ENCODE data around the gene SLC22A7. TPM values are rescaled to one million over a fixed set of nuclear protein-coding genes. Genes with fewer than 3 reads are reported as not detected.

The SLC22A7 gene, protein sequence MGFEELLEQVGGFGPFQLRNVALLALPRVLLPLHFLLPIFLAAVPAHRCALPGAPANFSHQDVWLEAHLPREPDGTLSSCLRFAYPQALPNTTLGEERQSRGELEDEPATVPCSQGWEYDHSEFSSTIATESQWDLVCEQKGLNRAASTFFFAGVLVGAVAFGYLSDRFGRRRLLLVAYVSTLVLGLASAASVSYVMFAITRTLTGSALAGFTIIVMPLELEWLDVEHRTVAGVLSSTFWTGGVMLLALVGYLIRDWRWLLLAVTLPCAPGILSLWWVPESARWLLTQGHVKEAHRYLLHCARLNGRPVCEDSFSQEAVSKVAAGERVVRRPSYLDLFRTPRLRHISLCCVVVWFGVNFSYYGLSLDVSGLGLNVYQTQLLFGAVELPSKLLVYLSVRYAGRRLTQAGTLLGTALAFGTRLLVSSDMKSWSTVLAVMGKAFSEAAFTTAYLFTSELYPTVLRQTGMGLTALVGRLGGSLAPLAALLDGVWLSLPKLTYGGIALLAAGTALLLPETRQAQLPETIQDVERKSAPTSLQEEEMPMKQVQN
- not detected for total RNA-seq

DNA sequence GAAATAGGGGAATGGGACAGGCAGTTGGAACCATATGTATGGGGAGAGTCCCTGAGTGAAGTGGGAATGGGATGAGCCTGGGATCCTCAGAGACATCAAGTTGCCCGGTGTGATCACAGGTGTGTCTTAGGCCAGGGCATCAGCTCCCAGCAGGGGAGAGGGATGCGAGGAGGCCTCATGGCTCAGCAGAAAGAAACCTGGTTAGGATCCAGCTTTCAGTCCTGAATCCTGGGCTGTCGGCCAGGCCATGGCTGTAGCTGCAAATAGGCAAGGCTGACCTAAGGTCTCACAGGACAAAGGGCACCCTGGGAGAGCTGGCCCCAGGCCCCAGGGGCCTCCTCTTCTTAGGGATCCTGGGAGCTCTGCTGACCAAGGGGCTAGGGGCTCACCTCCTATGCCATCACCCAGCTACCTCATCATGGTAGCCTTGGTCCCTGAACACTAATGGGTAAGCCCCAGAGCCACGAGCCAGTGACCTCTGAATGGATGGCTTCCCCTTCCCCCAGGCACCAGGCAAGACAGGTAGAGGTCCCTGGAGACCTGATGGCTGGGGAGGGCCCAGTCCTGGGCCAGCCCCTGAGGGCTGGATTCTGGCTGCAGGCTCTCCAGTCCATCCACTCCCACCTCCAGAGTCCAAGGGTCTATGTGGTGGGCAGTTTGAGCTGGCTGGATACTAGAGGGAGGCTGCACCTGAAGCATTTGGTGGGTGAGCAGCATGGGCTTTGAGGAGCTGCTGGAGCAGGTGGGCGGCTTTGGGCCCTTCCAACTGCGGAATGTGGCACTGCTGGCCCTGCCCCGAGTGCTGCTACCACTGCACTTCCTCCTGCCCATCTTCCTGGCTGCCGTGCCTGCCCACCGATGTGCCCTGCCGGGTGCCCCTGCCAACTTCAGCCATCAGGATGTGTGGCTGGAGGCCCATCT lies at the start of gene SLC22A7:
Gene SLC22A7, plus strand, starts transcription at position 617 of the 921 bp plus-strand sequence. Its CDS starts 99 bp downstream, at position 716.
- Mint-ChIP-seq H3K9me3 (no peaks in the 10 kb centered on the region), H3K27me3 (peaks cover 3% of the 10 kb centered on the region), H3K27ac (no peak within 1 kb of the TSS), H3K4me1 (no peaks in the 10 kb centered on the region), H3K4me3 (no peak within 1 kb of the TSS), H3K36me3 (no peaks in the 10 kb centered on the region)
- DNase-seq = no peak

- no peak overlapping the region for H3K27ac Mint-ChIP-seq
- peaks cover 28% of the 10 kb centered on the region for H3K27me3 Mint-ChIP-seq
- peaks cover 29% of the 10 kb centered on the region for H3K4me1 Mint-ChIP-seq
- no peak for DNase-seq
- no peaks in the 10 kb centered on the region for H3K9me3 Mint-ChIP-seq
- no peak overlapping the region for H3K4me3 Mint-ChIP-seq
- H3K36me3 Mint-ChIP-seq = no peaks in the 10 kb centered on the region
These were observed 49.3 kb upstream of the SLC22A7 start for GRCh38 chr6:43248791-43249190.

DNA sequence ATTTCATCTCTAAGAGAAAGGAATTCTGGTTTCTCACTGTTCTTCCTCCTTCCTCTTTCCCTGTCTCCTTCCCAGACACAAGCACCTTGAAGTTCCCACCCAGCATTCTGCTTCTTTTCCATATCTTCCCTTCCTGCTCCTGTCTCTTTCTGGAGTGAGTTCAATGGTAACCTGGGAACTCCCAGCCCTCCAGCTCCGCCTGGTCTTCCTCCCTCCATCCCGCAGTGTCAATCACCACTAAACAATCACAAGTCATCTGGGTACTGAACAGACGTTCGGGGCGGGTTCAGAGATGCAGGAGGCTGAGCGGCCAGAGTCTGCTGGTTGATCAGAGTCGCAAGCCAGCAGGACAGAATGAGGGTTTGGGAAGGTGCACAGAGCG lies 47.1 kb upstream of the SLC22A7 start:
- H3K27ac Mint-ChIP-seq = no peak overlapping the region
- H3K27me3 Mint-ChIP-seq = peaks cover 28% of the 10 kb centered on the region
- peak overlapping the region; percentile 5 for H3K4me3 Mint-ChIP-seq
- no peaks in the 10 kb centered on the region for H3K9me3 Mint-ChIP-seq
- peaks cover 29% of the 10 kb centered on the region for H3K4me1 Mint-ChIP-seq
- DNase-seq = no peak
- H3K36me3 Mint-ChIP-seq = no peaks in the 10 kb centered on the region

GRCh38 chr6:43253401-43253800 lies 44.7 kb upstream of the SLC22A7 start:
- Mint-ChIP-seq H3K27me3 (peaks cover 36% of the 10 kb centered on the region), H3K27ac (no peak overlapping the region), H3K9me3 (no peaks in the 10 kb centered on the region), H3K4me1 (peaks cover 20% of the 10 kb centered on the region), H3K36me3 (no peaks in the 10 kb centered on the region), H3K4me3 (no peak overlapping the region)
- no peak for DNase-seq

DNA sequence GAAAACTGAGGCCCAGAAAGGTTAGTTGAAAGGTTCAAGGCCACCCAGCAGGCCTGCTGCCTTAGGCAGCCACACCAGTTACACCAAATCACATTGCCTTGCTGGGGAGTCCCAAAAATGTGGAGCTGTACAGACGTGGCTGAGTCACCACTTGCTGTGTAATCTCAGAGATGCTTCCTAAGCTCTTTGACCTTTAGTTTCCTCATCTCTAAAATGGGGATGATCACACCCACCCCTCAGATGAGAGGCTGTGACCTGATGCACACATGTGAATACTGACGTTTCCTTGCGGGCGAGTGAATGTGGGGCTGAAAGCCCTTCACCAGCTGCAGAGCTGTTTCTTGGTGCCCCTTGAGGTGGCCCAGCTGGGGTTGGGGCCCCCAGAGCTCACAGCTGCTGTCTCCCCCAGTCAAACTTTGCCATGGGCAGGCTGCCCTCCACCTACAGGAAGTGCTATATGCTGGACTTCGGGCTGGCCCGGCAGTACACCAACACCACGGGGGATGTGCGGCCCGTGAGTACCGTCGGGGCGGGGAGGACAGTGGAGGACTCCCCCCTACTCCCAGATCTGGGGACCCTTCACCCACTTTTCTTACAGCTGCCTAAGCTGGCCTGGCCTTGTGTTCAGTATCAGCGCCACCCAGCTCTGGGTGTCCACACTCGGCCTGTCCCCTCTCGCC lies 43.8 kb upstream of the SLC22A7 start:
- no peaks in the 10 kb centered on the region for H3K36me3 Mint-ChIP-seq
- no peaks in the 10 kb centered on the region for H3K9me3 Mint-ChIP-seq
- H3K4me3 Mint-ChIP-seq = no peak overlapping the region
- H3K27ac Mint-ChIP-seq = no peak overlapping the region
- peaks cover 36% of the 10 kb centered on the region for H3K27me3 Mint-ChIP-seq
- DNase-seq = no peak
- peaks cover 20% of the 10 kb centered on the region for H3K4me1 Mint-ChIP-seq

- peaks cover 20% of the 10 kb centered on the region for H3K4me1 Mint-ChIP-seq
- H3K9me3 Mint-ChIP-seq = no peaks in the 10 kb centered on the region
- DNase-seq = no peak
- peak overlapping the region; percentile 21 for H3K27ac Mint-ChIP-seq
- H3K4me3 Mint-ChIP-seq = no peak overlapping the region
- no peaks in the 10 kb centered on the region for H3K36me3 Mint-ChIP-seq
- peaks cover 36% of the 10 kb centered on the region for H3K27me3 Mint-ChIP-seq
These were observed 43.2 kb upstream of the SLC22A7 start for GRCh38 chr6:43254846-43255245.

- DNase-seq = no peak
- H3K27me3 Mint-ChIP-seq = peaks cover 34% of the 10 kb centered on the region
- no peak overlapping the region for H3K27ac Mint-ChIP-seq
- no peaks in the 10 kb centered on the region for H3K9me3 Mint-ChIP-seq
- peaks cover 20% of the 10 kb centered on the region for H3K4me1 Mint-ChIP-seq
- H3K4me3 Mint-ChIP-seq = no peak overlapping the region
- no peaks in the 10 kb centered on the region for H3K36me3 Mint-ChIP-seq
These were observed 42.5 kb upstream of the SLC22A7 start for GRCh38 chr6:43255408-43256054.

DNA sequence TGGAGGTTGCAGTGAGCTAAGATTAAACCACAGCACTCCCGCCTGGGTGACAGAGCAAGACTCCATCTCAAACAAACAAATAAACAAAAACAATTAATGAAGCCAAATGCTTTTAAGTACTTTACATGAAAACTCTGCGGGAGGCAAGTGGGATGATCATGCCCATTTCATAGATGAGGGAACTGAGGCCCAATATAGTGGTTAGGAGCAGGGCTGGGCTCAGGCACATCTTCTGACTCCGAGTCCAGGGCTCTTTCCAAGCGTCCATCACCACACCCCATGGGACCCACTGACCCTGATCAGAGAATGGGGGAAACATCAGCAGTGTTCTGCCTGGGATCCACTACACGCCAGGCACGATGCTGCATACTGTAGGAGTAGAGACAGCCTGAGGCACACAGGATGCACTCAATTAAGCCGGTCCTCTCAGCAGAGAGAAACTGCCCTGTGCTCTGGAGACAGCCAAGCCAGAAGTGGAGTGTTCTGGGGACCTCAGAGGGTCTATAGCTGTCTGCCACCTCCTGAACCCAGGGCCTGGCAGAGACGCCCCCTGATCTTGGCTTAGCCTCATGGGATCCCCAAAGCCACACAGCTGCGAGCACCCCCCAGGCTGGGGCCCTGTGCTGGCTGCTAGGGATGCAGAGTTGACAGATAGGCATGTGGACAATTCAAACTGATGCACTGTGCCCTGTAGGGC lies 41.2 kb upstream of the SLC22A7 start:
- no peaks in the 10 kb centered on the region for H3K36me3 Mint-ChIP-seq
- H3K27me3 Mint-ChIP-seq = peaks cover 21% of the 10 kb centered on the region
- peaks cover 8% of the 10 kb centered on the region for H3K4me1 Mint-ChIP-seq
- no peak overlapping the region for H3K4me3 Mint-ChIP-seq
- H3K27ac Mint-ChIP-seq = no peak overlapping the region
- H3K9me3 Mint-ChIP-seq = no peaks in the 10 kb centered on the region
- no peak for DNase-seq

DNA sequence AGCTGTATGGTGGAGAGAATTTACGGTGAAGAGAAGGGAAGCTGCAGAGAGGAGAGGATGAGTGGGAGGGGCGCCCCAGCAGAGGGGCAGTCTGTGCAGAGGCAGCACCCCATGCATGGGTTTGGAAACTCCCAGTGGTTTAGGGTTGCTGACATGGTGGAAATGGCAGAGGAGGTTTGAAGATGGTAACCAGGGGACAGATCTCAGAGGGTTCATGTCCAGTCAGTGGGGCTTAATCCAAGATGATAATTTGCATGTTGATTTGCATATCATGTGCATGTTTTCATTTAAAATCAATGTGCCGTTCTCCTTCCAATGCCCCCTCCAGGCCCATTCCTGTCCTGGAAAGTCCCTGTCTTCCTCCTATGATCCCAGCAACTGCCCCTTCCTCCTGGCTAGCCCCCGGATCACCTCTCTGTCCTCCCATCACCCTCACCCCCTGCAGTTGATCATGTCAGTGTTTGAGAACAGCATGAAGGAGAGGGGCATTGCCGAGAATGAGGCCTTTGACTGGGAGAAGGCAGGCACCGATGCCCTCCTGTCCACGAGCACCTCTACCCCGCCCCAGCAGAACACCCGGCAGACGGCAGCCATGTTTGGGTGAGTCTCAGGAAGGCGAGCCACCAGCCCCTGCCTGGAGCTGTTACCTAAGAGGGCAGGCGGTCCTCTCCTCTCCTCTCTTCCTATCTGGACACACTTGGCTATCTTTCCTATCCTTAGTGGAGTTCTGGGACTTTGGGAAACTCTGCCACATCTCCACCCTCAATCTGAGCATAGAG lies 40.5 kb upstream of the SLC22A7 start:
- Mint-ChIP-seq H3K27me3 (peaks cover 15% of the 10 kb centered on the region), H3K27ac (peak overlapping the region; percentile 4), H3K4me3 (no peak overlapping the region), H3K9me3 (no peaks in the 10 kb centered on the region), H3K36me3 (no peaks in the 10 kb centered on the region), H3K4me1 (peaks cover 7% of the 10 kb centered on the region)
- peak; percentile 38 for DNase-seq

GRCh38 chr6:43258180-43258579 lies 39.9 kb upstream of the SLC22A7 start:
- Mint-ChIP-seq H3K4me1 (peaks cover 7% of the 10 kb centered on the region), H3K9me3 (no peaks in the 10 kb centered on the region), H3K36me3 (no peaks in the 10 kb centered on the region), H3K27me3 (peaks cover 9% of the 10 kb centered on the region), H3K27ac (no peak overlapping the region), H3K4me3 (no peak overlapping the region)
- DNase-seq = no peak

- Mint-ChIP-seq H3K9me3 (no peaks in the 10 kb centered on the region), H3K4me1 (peaks cover 7% of the 10 kb centered on the region), H3K4me3 (no peak overlapping the region), H3K27me3 (peaks cover 8% of the 10 kb centered on the region), H3K36me3 (no peaks in the 10 kb centered on the region), H3K27ac (no peak overlapping the region)
- no peak for DNase-seq
These were observed 39.0 kb upstream of the SLC22A7 start for GRCh38 chr6:43258807-43259686.

DNA sequence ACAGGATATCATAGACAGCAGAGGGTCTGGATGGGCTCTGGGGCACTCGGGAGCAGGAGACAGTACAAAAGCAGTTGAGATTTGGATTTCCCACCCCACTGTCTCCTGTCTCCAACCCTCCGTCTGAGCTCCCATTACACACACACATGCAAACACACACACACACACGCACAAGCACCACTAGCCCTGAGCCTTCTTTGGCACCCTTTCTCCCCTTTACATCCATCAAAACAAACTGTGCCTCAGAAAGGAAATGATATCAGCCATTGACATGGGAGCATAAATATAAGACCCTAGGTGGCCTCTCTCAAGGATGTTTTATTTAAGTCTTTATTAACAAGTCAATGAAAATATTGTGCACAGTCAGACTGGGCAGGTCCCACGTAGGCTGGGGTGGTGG lies 37.3 kb upstream of the SLC22A7 start:
- no peak overlapping the region for H3K27ac Mint-ChIP-seq
- H3K27me3 Mint-ChIP-seq = peaks cover 8% of the 10 kb centered on the region
- H3K4me3 Mint-ChIP-seq = no peak overlapping the region
- H3K4me1 Mint-ChIP-seq = peaks cover 7% of the 10 kb centered on the region
- no peaks in the 10 kb centered on the region for H3K9me3 Mint-ChIP-seq
- no peaks in the 10 kb centered on the region for H3K36me3 Mint-ChIP-seq
- DNase-seq = no peak

GRCh38 chr6:43261198-43261597 lies 36.9 kb upstream of the SLC22A7 start:
- Mint-ChIP-seq H3K27ac (no peak overlapping the region), H3K36me3 (no peaks in the 10 kb centered on the region), H3K4me1 (peaks cover 7% of the 10 kb centered on the region), H3K27me3 (peaks cover 8% of the 10 kb centered on the region), H3K4me3 (no peak overlapping the region), H3K9me3 (no peaks in the 10 kb centered on the region)
- DNase-seq = no peak
